ENCODE data around the gene NEGR1.

Gene NEGR1

DNA sequence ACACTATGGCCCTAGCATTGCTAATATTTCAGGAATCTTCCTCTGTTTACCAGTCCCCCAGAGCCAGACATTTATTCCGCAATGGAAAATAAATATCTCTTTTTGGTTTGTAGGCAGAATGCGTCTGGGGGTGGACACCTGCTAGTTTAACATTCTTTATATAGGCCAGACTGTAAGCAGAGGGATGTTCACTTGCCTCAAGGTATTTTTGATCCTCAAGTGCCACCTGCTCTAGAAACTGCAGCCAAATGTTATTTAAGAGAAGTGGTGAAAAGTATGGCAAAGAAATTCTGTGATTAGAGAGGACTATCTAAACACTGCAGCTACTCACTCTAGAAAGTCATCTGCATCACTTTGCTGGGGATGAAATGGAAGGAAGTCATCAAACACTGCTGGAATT lies 164.7 kb downstream of the NEGR1 start:
- no peak for DNase-seq (ENCODE audit: low read depth)

DNA sequence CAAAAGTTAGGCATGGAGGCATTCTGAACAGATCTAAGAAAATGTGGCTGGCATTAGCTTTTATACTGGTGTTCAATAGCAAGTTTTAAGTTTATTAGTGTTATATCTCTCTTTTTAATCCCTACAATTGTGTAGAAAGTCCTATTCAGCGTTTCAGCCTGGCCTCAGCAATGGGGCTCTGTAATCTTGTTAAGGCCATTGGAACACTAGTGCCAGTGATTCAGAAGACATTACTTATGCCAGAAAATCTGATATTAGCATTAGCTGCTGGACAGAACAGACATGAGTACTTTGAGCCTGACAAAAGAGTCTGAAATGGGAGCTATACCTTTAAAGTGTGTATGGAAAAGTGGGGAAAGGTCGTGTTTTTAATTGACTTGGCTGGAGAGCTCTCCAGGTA lies 167.0 kb downstream of the NEGR1 start:
- no peak for DNase-seq (ENCODE audit: low read depth)

DNA sequence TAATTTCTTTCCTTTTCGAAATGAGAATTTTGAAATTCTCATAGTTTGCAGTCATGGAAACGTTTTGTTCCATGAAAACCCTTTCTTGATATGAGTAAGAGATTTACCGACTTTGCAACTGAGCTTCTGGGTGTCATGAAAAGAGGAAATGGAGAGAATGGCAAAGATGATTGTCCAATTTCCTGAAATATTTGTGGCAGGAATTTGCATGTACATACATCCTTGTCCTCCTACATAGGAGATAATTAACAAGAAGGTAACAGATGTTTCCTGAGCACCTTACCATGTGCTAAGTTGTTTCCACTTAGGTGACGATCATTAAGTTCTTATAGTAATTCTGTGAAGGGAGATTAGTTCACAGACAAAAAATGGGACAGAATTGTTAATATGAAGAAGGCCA lies 170.7 kb downstream of the NEGR1 start:
- no peak for DNase-seq (ENCODE audit: low read depth)

DNA sequence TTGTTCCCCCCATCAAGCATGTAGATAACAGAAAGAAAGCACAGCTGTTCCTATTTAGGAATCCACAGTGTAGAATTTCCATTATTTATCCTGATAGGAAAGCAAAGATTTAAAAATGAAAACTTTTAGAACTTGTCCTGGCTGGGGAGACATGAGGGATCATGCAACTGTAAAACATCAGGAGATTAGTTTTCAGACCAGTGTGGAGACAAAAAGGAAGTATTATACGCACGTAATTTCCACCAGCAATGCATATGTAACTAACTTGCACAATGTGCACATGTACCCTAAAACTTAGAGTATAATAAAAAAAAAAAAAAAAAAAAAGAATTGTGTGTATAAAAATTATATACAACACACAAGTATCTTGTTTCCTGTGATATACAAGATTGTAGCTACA lies 172.4 kb downstream of the NEGR1 start:
- no peak for DNase-seq (ENCODE audit: low read depth)

DNA sequence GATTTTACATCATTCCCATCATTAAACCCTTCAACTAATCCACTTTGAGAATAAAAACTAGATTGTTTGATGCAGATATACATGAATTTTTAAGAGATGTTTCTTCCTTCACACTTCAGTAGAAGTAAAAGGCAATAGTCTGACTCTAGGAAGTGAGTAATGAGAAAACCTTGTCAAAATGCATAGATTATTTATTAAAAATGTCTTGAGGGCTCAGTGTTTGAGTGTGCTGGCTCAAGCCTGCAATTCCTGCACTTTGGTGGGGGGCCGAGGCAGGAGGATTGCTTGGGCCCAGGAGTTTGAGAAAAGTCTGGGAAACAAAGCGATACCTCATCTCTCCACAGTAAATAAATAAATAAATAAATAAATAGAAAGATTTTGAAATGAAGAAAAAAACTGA lies 177.1 kb downstream of the NEGR1 start:
- no peak for DNase-seq (ENCODE audit: low read depth)

DNA sequence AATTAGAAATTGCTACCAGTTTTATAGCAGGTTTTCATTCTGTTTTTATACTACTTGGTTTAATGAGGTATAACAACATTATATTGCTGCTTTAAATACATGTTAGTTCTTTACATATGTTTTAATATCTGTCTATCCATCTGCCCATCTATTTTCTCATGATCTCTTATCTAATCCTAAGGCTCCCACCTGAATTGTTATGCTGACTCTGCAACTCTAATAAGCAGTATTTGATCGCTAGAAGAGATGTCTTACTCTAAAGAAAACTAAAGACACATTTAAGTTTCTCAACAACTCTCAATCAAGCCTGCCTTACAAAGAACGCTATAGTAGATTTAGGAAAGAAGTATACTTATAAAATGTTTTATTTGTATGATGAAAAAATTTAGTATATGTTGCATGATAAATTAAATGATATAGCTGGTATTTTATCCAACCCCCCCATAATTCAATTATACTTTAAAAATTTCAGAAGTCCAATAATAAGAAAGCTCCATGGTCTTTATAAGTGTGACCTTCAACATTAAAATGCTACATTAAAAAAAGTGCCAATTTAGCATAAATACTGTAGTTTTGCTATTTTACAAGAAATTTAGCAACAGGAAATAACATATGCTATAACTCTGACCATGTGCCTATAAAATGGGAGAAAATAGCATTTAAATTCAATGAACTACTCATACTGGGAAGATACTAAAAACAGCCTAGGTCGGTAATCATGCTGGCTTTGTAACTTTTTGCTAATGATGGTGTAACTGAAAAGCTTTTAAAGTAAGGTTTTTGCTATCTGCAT lies 180.3 kb downstream of the NEGR1 start:
- no peak for DNase-seq (ENCODE audit: low read depth)

DNA sequence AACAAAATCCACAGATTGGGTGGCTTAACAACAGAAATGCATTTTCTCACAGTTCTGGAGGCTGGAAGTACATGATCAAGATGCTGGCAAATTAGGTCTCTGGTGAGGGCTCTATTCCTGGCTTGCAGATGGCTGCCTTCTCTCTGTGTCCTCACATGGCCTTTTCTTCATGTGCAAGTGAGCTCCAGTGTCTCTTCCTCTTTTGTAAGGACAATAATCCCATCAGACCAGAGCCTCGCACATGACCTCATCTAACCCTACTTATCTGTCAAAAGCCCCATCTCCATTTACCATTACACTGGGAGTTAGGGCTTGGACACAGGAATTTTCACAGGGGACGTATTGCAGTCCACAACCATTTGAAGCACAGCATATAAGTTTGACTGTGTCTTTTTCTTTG lies 181.6 kb downstream of the NEGR1 start:
- DNase-seq (ENCODE audit: low read depth), result no peak

DNA sequence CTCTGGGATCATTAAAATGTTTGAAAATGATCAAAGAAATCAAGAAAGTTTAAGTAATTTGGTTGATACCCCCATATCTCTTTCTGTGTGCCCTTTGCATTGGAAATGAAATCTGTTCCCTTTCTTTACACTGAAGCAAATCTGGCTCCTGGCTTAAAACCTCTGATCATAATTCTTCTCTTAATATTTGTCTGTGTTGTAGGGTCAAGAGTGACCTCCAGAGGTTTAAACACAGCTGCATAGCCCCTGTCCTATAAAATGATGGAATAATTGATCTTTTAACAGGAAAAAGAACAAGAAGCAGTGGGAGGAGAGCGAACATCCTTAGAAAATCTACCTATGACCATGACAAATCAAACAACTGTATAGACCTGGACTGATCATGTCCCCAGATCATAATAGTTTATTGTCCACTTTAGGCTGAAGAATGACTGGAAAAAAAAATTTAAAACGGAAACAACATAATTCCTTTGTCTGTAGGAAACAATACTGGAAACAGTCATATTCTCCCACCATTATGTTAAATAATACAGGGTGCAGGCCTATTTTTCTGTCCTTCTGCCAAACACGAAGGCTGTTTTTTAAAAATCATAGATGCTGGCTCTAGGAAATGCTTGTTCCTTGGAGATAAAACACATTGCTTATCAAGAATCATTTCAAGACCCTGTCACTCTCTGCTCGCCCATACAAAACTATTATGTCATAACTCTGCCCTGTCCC lies 184.3 kb downstream of the NEGR1 start:
- no peak for DNase-seq (ENCODE audit: low read depth)

DNA sequence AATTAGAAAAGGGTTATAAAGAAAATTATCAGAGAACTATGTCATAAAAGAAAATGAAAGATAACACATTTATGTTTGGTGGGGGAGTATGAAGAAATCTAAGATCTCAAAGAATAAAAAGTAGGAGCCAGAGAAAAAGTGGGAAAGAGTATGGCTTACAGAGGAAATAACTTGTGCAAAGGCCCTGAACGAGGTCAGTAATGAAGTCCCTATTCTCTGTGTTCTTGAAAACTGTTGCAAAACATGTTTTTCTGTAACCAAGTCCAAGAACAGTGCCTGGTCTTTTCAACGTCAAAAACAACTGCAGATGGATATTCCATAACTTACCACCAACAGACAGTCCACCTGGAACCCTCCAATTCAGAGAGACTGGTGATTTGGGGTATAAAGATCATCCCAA lies 188.1 kb downstream of the NEGR1 start:
- DNase-seq (ENCODE audit: low read depth), result no peak

DNA sequence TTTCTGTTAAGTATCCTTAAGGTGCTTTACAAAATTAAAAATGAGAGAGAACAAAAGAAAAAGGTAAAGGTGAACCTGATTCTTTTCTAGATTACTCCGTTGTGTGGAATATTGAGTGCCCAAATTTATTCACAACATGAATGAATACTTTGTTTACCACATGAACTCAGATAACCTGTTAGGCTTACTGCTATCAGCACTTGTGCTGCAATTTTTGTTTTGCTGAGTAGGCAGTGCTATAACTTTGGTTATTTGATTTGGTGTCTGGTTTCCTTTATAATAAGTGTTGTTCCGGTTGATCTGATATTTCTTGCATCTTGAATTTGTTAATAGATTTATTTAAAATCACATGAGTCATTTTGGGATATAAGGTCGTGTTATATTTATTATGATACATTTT lies 195.9 kb downstream of the NEGR1 start:
- no peak for DNase-seq (ENCODE audit: low read depth)

DNA sequence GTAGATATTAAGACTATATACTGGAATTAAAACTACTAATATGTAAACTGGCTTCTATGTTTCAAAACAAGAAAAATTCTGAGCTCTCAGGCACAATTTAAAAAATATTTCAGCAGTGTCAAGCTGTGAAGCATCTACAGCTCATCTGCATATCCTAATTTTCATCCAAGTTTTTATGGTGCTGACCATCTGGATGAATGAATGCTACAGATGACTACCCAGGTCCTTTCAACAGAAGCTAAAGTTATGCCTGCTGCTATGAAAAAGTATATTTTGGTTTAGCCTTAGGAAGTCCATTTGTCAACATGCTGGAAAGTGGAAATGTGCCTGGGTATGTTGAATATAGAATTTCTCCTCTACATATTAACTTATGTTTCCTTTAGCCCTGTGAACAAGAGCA lies 206.9 kb downstream of the NEGR1 start:
- no peak for DNase-seq (ENCODE audit: low read depth)

DNA sequence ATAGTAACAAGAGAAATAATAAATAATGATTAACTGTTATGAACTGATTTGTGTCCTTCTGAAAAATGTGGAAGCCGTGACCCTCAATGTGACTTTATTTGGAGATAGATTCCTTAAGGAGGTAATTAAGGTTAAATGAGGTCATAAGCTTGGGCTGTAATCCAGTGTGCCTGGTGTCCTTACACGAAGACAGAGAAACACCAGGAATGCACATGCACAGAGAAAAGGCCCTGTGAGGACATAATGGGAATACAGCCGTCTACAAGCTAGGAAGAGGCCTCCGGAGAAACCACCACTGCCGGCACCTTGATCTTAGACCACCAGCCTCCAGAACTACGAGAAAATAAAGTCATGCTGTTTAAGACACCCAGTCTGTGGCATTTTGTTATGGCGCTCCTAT lies 215.9 kb downstream of the NEGR1 start:
- no peak for DNase-seq (ENCODE audit: low read depth)

DNA sequence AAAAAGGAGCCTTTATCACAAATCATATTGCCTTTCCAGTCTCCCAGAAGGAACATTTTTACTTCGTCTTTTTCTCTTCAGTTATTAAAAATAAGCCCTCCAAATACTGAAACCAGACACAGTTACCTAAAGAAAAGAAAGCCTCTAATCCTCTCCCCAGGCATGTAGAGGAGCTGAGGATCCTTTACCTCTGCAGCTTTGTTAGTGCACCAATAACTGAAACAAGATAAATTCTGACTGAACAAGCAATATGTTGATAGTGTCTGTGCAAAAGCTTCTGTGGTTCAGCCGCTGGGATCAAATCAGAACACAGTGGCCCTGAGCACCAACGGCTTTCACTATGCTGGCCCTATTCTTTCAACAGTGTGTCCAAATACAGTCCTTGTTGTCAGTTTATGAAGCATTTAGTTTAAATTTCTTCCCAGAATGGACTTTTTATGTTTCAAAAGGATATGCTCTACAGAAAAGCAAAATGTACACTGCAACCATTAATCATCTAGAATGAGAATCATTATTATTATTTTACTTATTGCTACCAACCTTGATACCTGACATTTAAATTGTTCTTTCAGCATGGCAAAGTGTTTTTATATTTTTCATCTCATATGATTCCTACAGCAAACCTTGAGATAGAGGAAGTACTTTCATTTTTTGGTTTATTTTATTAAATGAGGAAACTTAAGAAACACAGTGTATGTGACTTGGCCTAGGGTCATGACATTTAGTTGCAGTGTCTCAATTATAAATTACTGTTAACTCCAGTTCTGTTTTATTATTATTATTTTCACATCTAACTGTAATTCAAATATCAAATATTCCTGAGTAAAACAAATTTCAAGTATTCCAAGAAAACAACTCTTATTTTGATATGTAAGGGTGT lies 217.9 kb downstream of the NEGR1 start:
- no peak for DNase-seq (ENCODE audit: low read depth)

DNA sequence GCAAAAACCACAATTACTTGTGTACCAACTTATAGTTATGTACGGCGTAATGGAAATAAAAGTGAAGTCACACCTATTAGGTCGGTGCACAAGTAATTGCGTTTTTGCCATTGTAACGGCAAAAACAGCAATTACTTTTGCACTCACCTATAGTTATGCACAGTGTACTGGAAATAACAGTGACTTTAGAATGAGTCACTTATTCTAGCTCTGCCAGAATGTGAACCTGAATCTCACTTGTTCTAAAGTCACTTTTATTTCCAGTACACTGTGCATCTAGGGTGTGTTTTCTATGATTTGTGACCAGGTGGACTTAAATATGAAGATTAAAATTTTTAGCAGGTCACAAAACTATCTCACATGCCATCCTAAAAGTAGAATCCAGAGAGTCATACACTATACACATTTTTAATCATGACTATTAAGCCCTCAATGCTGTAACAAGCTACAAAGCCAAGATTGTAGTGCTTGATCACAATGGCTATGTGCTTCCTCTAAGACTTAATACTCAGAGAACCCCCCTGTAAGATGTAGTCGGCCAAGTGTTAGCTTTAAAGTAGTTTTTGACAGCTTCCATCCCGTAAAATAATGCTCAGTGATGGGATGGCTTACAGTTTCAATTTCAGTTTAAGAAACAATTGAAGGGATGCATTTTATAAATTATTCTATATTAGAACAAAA lies 218.8 kb downstream of the NEGR1 start:
- DNase-seq (ENCODE audit: low read depth), result no peak

DNA sequence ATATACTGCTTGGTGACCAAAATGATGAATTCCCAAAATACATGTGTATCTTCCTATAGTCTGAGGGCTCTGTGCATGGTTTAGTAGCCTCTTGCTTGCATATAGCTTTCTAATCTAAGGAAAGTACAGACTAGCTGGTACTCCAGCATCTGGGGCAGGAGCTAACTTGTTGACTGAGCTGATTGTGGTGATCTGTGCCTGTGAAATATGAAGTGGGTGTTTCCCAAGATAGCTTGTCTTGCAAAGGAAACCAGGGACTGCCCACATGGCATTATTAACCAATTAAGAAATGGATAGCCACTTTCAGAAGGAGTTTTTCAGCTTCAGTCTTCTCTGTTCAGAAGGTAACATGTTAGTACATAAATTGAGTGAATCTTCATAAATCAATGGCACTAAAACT lies 219.8 kb downstream of the NEGR1 start:
- DNase-seq (ENCODE audit: low read depth), result no peak

DNA sequence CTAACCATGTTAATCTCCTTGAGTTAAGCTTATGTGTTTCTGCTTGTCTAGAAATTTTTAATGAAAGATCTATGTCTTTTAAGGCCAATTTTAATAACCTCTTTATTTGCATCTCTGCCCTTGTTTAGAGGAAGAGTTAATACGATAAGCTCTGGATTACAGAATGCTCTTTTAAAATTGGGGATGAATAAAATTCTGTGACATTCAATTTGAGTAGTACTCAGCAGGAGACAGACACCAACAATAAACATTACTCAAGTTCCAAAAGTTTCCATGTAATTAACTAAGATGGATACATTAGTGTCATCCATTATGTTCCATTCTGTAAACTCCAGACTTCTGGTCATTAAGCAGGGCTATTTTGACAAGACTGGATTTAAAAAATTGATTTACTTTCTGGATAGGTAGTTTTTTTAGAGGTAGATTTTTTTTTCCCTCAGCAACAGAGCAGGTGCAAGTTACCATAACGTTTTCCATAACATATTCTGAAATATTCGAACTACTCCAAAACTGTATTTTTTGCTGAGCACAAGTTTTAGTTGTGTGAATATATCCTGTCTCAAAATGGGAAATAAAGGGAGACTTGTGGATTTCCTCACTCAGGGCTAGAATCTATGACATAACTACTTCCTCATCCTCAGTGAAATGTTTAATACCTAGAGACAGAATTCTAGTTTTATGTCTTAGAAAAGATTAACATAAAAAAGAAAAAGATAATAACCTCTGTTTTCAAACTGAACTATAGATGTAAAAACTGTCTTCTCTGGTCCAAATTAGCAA lies 221.7 kb downstream of the NEGR1 start:
- no peak for DNase-seq (ENCODE audit: low read depth)

DNA sequence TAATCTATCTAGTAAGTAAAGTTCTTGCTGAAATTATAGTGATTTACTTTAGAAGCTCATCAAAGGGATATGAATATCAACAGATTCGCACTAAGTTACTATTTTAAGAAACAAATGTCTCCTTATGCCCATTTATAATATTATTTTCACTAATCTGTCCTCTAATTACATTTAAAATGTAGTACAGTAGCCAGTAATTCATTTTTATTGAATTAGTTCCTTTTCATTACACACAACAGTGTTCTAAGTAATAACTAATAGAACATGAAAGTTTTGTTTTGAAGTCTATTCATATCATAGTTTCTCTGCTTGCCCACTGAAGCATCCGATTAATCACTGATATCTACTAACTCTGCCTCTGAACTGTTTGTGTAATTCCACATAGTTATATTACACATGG lies 225.8 kb downstream of the NEGR1 start:
- no peak for DNase-seq (ENCODE audit: low read depth)

DNA sequence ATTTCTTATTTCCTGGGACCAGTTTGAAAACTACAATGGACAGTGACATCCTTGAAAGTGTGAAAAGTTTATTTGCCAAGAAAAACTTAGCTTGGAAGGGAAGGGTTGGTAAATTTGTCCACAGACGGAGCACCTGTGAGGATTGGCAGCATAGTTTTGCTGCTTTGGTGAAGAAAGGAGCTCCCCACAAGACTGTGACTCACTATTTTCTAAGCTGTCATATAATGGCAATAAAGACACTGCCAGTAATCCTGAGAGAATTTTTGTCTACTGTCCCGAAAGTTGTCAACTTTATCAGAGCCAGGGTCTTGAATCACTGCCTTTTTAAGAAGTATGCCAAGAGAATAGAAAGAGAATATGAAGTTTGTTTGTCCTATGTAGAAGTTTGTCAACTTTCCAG lies 230.8 kb downstream of the NEGR1 start:
- no peak for DNase-seq (ENCODE audit: low read depth)

DNA sequence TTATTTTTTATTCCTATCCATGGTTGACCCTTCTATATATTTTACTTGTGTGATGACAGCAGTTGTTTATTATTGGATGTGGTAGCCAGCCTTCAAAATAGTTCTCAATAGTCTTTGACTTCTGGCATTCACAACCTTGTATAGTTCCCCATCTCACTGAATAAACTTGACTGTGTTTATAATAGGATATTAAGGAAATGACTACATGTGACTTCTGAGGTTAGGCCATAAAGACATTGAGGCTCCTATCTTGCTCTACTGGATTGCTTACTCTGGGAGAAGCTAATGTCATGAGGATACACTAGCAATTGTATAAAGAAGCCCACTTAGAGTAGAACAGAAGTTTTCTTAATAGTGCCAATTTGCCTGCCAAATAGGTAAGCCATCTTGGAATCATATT lies 231.8 kb downstream of the NEGR1 start:
- no peak for DNase-seq (ENCODE audit: low read depth)

DNA sequence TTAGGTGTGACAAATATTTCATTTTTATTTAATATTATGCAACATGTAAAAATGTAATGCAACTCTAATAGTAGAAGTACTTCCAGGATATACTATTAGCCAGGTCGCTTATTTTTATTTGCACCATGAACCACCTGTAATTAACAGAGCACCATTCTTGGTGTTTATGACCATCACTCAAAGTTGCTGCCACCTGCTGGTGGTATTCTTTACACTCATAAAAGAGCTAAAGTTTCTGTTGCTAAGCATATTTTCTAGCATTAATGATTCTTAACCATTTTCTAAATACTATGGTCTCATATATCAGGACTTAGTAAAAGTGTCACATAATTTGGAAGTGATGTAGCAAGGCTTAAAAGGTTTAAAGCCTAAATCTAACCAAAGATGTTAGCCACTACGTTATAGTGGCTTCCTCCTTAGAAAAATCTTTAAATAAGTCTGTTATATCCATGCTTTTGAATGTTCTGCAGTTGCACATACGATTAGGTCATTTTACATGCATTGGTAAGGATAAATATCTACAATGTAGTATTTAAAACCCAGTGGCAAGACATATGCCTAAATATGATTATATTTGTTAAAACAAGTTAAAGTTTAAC lies 244.5 kb downstream of the NEGR1 start:
- no peak for DNase-seq (ENCODE audit: low read depth)

DNA sequence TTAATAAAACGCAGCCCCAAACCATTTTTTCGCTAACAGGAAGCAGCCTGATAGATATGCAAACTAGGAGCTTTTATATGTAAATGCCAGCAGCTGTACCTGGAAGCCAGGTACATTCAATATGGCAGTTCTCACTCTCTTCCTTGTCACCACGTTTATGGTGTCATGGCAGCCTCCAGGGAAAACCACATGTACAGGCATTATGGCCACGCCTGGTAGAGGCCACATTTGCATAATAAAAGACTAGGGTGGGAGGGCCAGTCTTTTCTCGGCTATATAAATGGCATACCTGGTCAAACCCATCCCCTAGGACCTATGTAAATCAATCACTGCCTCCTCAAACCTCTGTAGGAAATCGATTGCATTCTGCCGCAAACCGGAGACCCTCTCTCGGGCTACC lies 247.5 kb downstream of the NEGR1 start:
- no peak for DNase-seq (ENCODE audit: low read depth)
